Liver (tissue), 9 donors: ENCODE results near the gene ARHGEF12. TPM values are rescaled to one million over a fixed set of nuclear protein-coding genes. Genes with fewer than 3 reads are reported as not detected.

Experiments
- DNase-seq: peaks from one replicate; pipeline ENCODE4 v3.0.0-alpha.2; 2017; ENCODE audit warnings: low spot score
- H3K27ac ChIP-seq, 2 donors: one replicate each; pipeline ENCODE4 v1.7.0; 2013; ENCODE audit warnings: inconsistent platforms in 2 of 2, low read length in 2 of 2, control low read depth in 1 of 2, low read depth in 1 of 2, mild to moderate bottlenecking in 1 of 2
- H3K27me3 ChIP-seq, 4 donors: one replicate each; pipeline versions ENCODE4 v1.6.1 to v1.7.0; 2013; ENCODE audit warnings: low read length in 3 of 4, inconsistent platforms in 1 of 4, mild to moderate bottlenecking in 1 of 4, moderate library complexity in 1 of 4; ENCODE audit not compliant: control insufficient read depth in 4 of 4, insufficient read depth in 4 of 4
- H3K36me3 ChIP-seq, 4 donors: one replicate each; pipeline versions ENCODE4 v1.6.1 to v1.7.0; 2013; ENCODE audit warnings: low read length in 3 of 4, mild to moderate bottlenecking in 3 of 4, low read depth in 1 of 4, moderate library complexity in 1 of 4; ENCODE audit not compliant: control insufficient read depth in 4 of 4, insufficient read depth in 3 of 4
- H3K4me1 ChIP-seq, 4 donors: one replicate each; pipeline versions ENCODE4 v1.6.1 to v1.7.0; 2013; ENCODE audit warnings: low read length in 3 of 4, mild to moderate bottlenecking in 3 of 4, moderate library complexity in 1 of 4; ENCODE audit not compliant: control insufficient read depth in 4 of 4, insufficient read depth in 4 of 4
- H3K4me3 ChIP-seq, 3 donors: one replicate each; pipeline versions ENCODE4 v1.6.1 to v1.7.0; 2013; ENCODE audit warnings: low read length in 3 of 3, control low read depth in 1 of 3, low read depth in 1 of 3, mild to moderate bottlenecking in 1 of 3
- H3K9ac ChIP-seq, 2 donors: one replicate each; pipeline ENCODE4 v1.7.0; 2013; ENCODE audit warnings: low read length in 2 of 2, mild to moderate bottlenecking in 2 of 2, moderate library complexity in 2 of 2, control low read depth in 1 of 2, low read depth in 1 of 2
- H3K9me3 ChIP-seq, 4 donors: one replicate each; pipeline versions ENCODE4 v1.6.1 to v1.7.0; 2013; ENCODE audit warnings: low read length in 3 of 4; ENCODE audit not compliant: control insufficient read depth in 4 of 4
- EGR1 ChIP-seq, 2 donors: IDR thresholded peaks; 2 replicates each; pipeline ENCODE4 v1.6.1; 2016 to 2018; ENCODE audit warnings: antibody characterized with exemption in 2 of 2, low read depth in 2 of 2
- FOXA2 ChIP-seq: IDR thresholded peaks from 2 replicates; pipeline ENCODE4 v1.6.1; 2016; ENCODE audit warnings: antibody characterized with exemption
- GABPA ChIP-seq, 2 donors: IDR thresholded peaks in 1 of 2; conservative IDR thresholded peaks in 1 of 2; 2 replicates each; pipeline ENCODE4 v1.6.1; 2016; ENCODE audit warnings: antibody characterized with exemption in 2 of 2, mild to moderate bottlenecking in 1 of 2, moderate library complexity in 1 of 2
- HNF4G ChIP-seq: IDR thresholded peaks from 2 replicates; pipeline ENCODE4 v1.6.1; 2016; ENCODE audit warnings: antibody characterized with exemption
- JUND ChIP-seq, 2 donors: IDR thresholded peaks; 2 replicates each; pipeline ENCODE4 v1.6.1; 2016; ENCODE audit warnings: antibody characterized with exemption in 2 of 2
- NR2F2 ChIP-seq: IDR thresholded peaks from 2 replicates; pipeline ENCODE4 v1.6.1; 2016; ENCODE audit warnings: antibody characterized with exemption
- RAD21 ChIP-seq, 2 donors: IDR thresholded peaks; 2 replicates each; pipeline ENCODE4 v1.6.1; 2016; ENCODE audit warnings: antibody characterized with exemption in 2 of 2, mild to moderate bottlenecking in 2 of 2
- RXRA ChIP-seq, 2 donors: IDR thresholded peaks; 2 replicates each; pipeline ENCODE4 v1.6.1; 2017 to 2018; ENCODE audit warnings: antibody characterized with exemption in 2 of 2, mild to moderate bottlenecking in 1 of 2
- SP1 ChIP-seq: IDR thresholded peaks from 2 replicates; pipeline ENCODE4 v1.6.1; 2018; ENCODE audit warnings: antibody characterized with exemption, mild to moderate bottlenecking
- TAF1 ChIP-seq: conservative IDR thresholded peaks from 2 replicates; pipeline ENCODE4 v1.6.1; 2016; ENCODE audit warnings: antibody characterized with exemption, mild to moderate bottlenecking
- YY1 ChIP-seq: IDR thresholded peaks from 2 replicates; pipeline ENCODE4 v1.6.1; 2016; ENCODE audit warnings: antibody characterized with exemption, mild to moderate bottlenecking
- WGBS: extraction: QIAGEN DNeasy Blood & Tissue Kit; methylation state at CpG from one replicate; pipeline ENCODE4 v1.1.7; 2013; 5-methylcytosine and 5-hydroxymethylcytosine counted together
- polyA plus RNA-seq, 2 donors: library from polyadenylated mRNA; stranded (reverse) in 1 of 2; unstranded in 1 of 2; fragments of 200-250 nt in 1 of 2; fragments of >200 nt in 1 of 2; fragmentation: Nextera tagmentation in 1 of 2; extraction: Ambion mirVana in 1 of 2; gene quantifications; one replicate each; pipeline versions ENCODE4 v1.2.1 to v1.2.3, GENCODE V29; 2013 to 2015
- total RNA-seq, 2 donors: library from RNA; depleted of rRNA; stranded (reverse); fragments of >200 nt; gene quantifications; one replicate each; pipeline ENCODE4 v1.2.3, GENCODE V29; 2014
- TF ChIP-seq, protein P1 (sequence below): IDR thresholded peaks from 2 replicates; pipeline ENCODE4 v1.6.1; 2016; ENCODE audit warnings: antibody characterized with exemption
- TF ChIP-seq, protein P2 (sequence below): IDR thresholded peaks from 2 replicates; pipeline ENCODE4 v1.6.1; 2016; ENCODE audit warnings: antibody characterized with exemption
- TF ChIP-seq, protein P3 (sequence below): IDR thresholded peaks from 2 replicates; pipeline ENCODE4 v1.6.1; 2016; ENCODE audit warnings: antibody characterized with exemption
- donor health status: healthy.
- donor health status: healthy.
- donor health status: healthy.
- donor health status: healthy.
- donor health status: healthy.

The ARHGEF12 gene
- total and polyA plus RNA-seq, 4 donors = 28.0 to 169 (median 53.9) TPM

- Histone ChIP-seq H3K4me3 (no peak overlapping the region), H3K4me1 (peaks cover 0 to 6% (median 0%) of the 10 kb centered on the region in 4 donors), H3K36me3 (no peaks in the 10 kb centered on the region), H3K9ac (no peak overlapping the region), H3K27me3 (peaks cover 0 to 5% (median 2%) of the 10 kb centered on the region in 4 donors), H3K27ac (no peak overlapping the region), H3K9me3 (no peaks in the 10 kb centered on the region)
- DNase-seq = no peak
- no peak for TF ChIP-seq SP1
- TF ChIP-seq, protein P1, sequence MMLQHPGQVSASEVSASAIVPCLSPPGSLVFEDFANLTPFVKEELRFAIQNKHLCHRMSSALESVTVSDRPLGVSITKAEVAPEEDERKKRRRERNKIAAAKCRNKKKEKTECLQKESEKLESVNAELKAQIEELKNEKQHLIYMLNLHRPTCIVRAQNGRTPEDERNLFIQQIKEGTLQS = no peak
- TF ChIP-seq, protein P2, sequence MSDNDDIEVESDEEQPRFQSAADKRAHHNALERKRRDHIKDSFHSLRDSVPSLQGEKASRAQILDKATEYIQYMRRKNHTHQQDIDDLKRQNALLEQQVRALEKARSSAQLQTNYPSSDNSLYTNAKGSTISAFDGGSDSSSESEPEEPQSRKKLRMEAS = no peak
- TF ChIP-seq NR2F2 = no peak
- no peak for TF ChIP-seq JUND (IDR thresholded peaks at IDR 0.05)
- TF ChIP-seq TAF1 = no peak
- no peak for TF ChIP-seq FOXA2
- TF ChIP-seq YY1 = no peak
- TF ChIP-seq RXRA (IDR thresholded peaks at IDR 0.05) = no peak
- no peak for TF ChIP-seq GABPA (IDR thresholded peaks at IDR 0.05 in 1 of 2, conservative IDR thresholded peaks at IDR 0.05 in 1 of 2)
- TF ChIP-seq RAD21 (IDR thresholded peaks at IDR 0.05) = no peak
- 75% methylated on average over 22 of the region's 22 CpGs for WGBS
These were observed 176.7 kb downstream of the ARHGEF12 start for GRCh38 chr11:120512739-120513435.

GRCh38 chr11:120513436-120514315 lies 177.5 kb downstream of the ARHGEF12 start:
- H3K36me3 ChIP-seq = no peaks in the 10 kb centered on the region
- no peak overlapping the region for H3K4me3 ChIP-seq
- 70% methylated on average over 19 of the region's 19 CpGs for WGBS
- DNase-seq = no peak
- TF ChIP-seq RXRA (IDR thresholded peaks at IDR 0.05) (no peak), HNF4G (no peak), EGR1 (IDR thresholded peaks at IDR 0.05; ENCODE audit: low read depth in 2 of 2) (no peak), FOXA2 (no peak), RAD21 (IDR thresholded peaks at IDR 0.05) (no peak), JUND (IDR thresholded peaks at IDR 0.05) (no peak)
- TF ChIP-seq, protein P3, sequence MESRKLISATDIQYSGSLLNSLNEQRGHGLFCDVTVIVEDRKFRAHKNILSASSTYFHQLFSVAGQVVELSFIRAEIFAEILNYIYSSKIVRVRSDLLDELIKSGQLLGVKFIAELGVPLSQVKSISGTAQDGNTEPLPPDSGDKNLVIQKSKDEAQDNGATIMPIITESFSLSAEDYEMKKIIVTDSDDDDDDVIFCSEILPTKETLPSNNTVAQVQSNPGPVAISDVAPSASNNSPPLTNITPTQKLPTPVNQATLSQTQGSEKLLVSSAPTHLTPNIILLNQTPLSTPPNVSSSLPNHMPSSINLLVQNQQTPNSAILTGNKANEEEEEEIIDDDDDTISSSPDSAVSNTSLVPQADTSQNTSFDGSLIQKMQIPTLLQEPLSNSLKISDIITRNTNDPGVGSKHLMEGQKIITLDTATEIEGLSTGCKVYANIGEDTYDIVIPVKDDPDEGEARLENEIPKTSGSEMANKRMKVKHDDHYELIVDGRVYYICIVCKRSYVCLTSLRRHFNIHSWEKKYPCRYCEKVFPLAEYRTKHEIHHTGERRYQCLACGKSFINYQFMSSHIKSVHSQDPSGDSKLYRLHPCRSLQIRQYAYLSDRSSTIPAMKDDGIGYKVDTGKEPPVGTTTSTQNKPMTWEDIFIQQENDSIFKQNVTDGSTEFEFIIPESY = no peak
- peaks cover 0 to 5% (median 2%) of the 10 kb centered on the region in 4 donors for H3K27me3 ChIP-seq
- no peak overlapping the region for H3K9ac ChIP-seq
- H3K9me3 ChIP-seq = no peaks in the 10 kb centered on the region
- no peak overlapping the region for H3K27ac ChIP-seq
- H3K4me1 ChIP-seq = peaks cover 0 to 6% (median 0%) of the 10 kb centered on the region in 4 donors
